ENCODE data around the gene CFAP52.
"Not testable (repeated sequence)": the region's sequence is repeated elsewhere in the genome, so short reads cannot be mapped to it uniquely, and the experiment has no call there.

CFAP52 gene

GRCh38 chr17:9571201-9571600, 5.2 kb upstream of the CFAP52 start:
- DNase-seq, result no peak

- peak; percentile 43 for DNase-seq
These were observed 901 bp upstream of the CFAP52 start, which contains the start of gene STX8 for GRCh38 chr17:9575381-9576101. Gene STX8, minus strand, starts transcription at chr17:9575820. Its CDS starts 12 bp downstream, at chr17:9575808.

GRCh38 chr17:9577373-9577709, 899 bp downstream of the CFAP52 start:
- no peak for DNase-seq

- no peak for DNase-seq
These were observed 11.7 kb downstream of the CFAP52 start for GRCh38 chr17:9587969-9588656.

GRCh38 chr17:9594065-9594464, 17.6 kb downstream of the CFAP52 start:
- DNase-seq, result no peak

GRCh38 chr17:9597638-9598037, 21.2 kb downstream of the CFAP52 start:
- not testable (repeated sequence) for DNase-seq

GRCh38 chr17:9598661-9599060, 22.2 kb downstream of the CFAP52 start:
- no peak for DNase-seq

GRCh38 chr17:9604583-9604982, 28.1 kb downstream of the CFAP52 start:
- DNase-seq, result not testable (repeated sequence)

GRCh38 chr17:9606453-9606852, 30.0 kb downstream of the CFAP52 start:
- DNase-seq, result no peak

- DNase-seq, result not testable (repeated sequence)
These were observed 30.6 kb downstream of the CFAP52 start for GRCh38 chr17:9607058-9607457.

- DNase-seq, result no peak
These were observed 35.1 kb downstream of the CFAP52 start for GRCh38 chr17:9611557-9611956.

- no peak for DNase-seq
These were observed 35.6 kb downstream of the CFAP52 start for GRCh38 chr17:9612006-9612405.

- no peak for DNase-seq
These were observed 39.0 kb downstream of the CFAP52 start for GRCh38 chr17:9615486-9615885.

- DNase-seq, result no peak
These were observed 46.5 kb downstream of the CFAP52 start for GRCh38 chr17:9622961-9623360.

- DNase-seq, result no peak
These were observed 52.1 kb downstream of the CFAP52 start for GRCh38 chr17:9628509-9628908.

- DNase-seq, result no peak
These were observed 56.3 kb downstream of the CFAP52 start for GRCh38 chr17:9632741-9633140.

GRCh38 chr17:9635340-9635739, 58.9 kb downstream of the CFAP52 start:
- DNase-seq, result no peak

GRCh38 chr17:9636501-9636900, 60.1 kb downstream of the CFAP52 start:
- DNase-seq, result no peak

- not testable (repeated sequence) for DNase-seq
These were observed 63.9 kb downstream of the CFAP52 start for GRCh38 chr17:9640388-9640787.

- no peak for DNase-seq
These were observed 67.2 kb downstream of the CFAP52 start for GRCh38 chr17:9643611-9644010.

- no peak for DNase-seq
These were observed 68.7 kb downstream of the CFAP52 start, which contains the start of gene USP43 for GRCh38 chr17:9644910-9645751. Gene USP43, plus strand, starts transcription at chr17:9645517. Its CDS starts 116 bp downstream, at chr17:9645633.

- DNase-seq, result no peak
These were observed 69.6 kb downstream of the CFAP52 start for GRCh38 chr17:9645851-9646545.

GRCh38 chr17:9646546-9646885, 70.1 kb downstream of the CFAP52 start:
- no peak for DNase-seq
